GM18867 (cell line): Measurements from ENCODE around the gene CD96.
"Not testable (repeated sequence)": the region's sequence is repeated elsewhere in the genome, so short reads cannot be mapped to it uniquely, and the experiment has no call there.

Source experiments
- ATAC-seq: cut with Tn5 transposase; IDR thresholded peaks from one replicate; pipeline ENCODE4 v1.9.1; 2021; ENCODE audit warnings: mild to moderate bottlenecking, moderate library complexity; ENCODE audit not compliant: unreplicated experiment

Gene CD96

GRCh38 chr3:111541911-111542483, at the start of gene CD96:
Gene CD96 (plus strand): TSS chr3:111542197. CDS start chr3:111542249, 52 bp downstream.
- ATAC-seq, result peak; percentile 33

GRCh38 chr3:111493276-111493675, 48.7 kb upstream of the CD96 start:
- no peak for ATAC-seq

GRCh38 chr3:111496894-111497559, 45.0 kb upstream of the CD96 start:
- no peak for ATAC-seq

GRCh38 chr3:111498022-111498421, 44.0 kb upstream of the CD96 start:
- ATAC-seq, result no peak

GRCh38 chr3:111506435-111506834, 35.6 kb upstream of the CD96 start:
- peak; percentile 88 for ATAC-seq

- ATAC-seq, result no peak
These were observed 32.7 kb upstream of the CD96 start for GRCh38 chr3:111509308-111509707.

- ATAC-seq, result no peak
These were observed 24.2 kb upstream of the CD96 start for GRCh38 chr3:111517801-111518200.

GRCh38 chr3:111519178-111519855, 22.7 kb upstream of the CD96 start:
- no peak for ATAC-seq

GRCh38 chr3:111521891-111522290, 20.1 kb upstream of the CD96 start:
- no peak for ATAC-seq

- not testable (repeated sequence) for ATAC-seq
These were observed 17.5 kb upstream of the CD96 start for GRCh38 chr3:111524486-111524885.

- ATAC-seq, result no peak
These were observed 10.6 kb upstream of the CD96 start for GRCh38 chr3:111531446-111531845.

GRCh38 chr3:111534701-111535100, 7.3 kb upstream of the CD96 start:
- no peak for ATAC-seq

- ATAC-seq, result no peak
These were observed 3.9 kb upstream of the CD96 start for GRCh38 chr3:111538111-111538510.

GRCh38 chr3:111538681-111539083, 3.3 kb upstream of the CD96 start:
- peak; percentile 35 for ATAC-seq

- ATAC-seq, result peak; percentile 74
These were observed 2.4 kb upstream of the CD96 start for GRCh38 chr3:111539351-111540331.

GRCh38 chr3:111541391-111541790, 606 bp upstream of the CD96 start:
- ATAC-seq, result no peak

GRCh38 chr3:111542611-111543300, 759 bp downstream of the CD96 start:
- ATAC-seq, result no peak

- ATAC-seq, result no peak
These were observed 3.4 kb downstream of the CD96 start for GRCh38 chr3:111545349-111545748.

- ATAC-seq, result peak; percentile 88
These were observed 5.6 kb downstream of the CD96 start for GRCh38 chr3:111547631-111548030.

GRCh38 chr3:111548092-111548491, 6.1 kb downstream of the CD96 start:
- ATAC-seq, result peak; percentile 62
